Activated CD4-positive, alpha-beta T cell treated with anti-CD3 and anti-CD28 coated beads, Interleukin-2, Interleukin-6, amounts not matched to agents 100 ng/mL and 50 ng/mL, durations not matched to agents 16 hours and 8 hours (primary cell): ENCODE results near the gene CTU1.

Source experiments
- DNase-seq: peaks from one replicate; pipeline ENCODE4 v3.0.0-alpha.2; 2020

CTU1 gene

GRCh38 chr19:51102991-51103390, 5.2 kb downstream of the CTU1 start:
- no peak for DNase-seq

- DNase-seq, result no peak
These were observed 6.9 kb downstream of the CTU1 start for GRCh38 chr19:51101171-51101865.

GRCh38 chr19:51100601-51101000, 7.6 kb downstream of the CTU1 start:
- DNase-seq, result no peak

DNA sequence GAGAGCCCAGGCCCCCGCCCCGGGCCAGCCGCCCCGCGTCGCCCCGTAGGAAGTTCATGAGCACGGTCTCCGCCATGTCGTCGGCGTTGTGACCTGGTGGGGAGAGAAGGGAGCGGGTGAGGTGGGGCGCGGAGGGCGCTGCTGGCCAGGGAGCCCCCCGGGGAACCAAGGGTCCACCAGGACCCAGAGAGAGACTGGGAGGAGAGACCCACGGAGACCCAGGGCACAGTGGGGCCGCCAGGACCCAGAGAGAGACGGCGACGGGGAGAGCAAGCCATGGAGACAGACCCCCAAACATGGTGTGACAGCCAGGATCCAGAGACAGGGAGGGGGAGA, 9.2 kb downstream of the CTU1 start:
- no peak for DNase-seq

DNA sequence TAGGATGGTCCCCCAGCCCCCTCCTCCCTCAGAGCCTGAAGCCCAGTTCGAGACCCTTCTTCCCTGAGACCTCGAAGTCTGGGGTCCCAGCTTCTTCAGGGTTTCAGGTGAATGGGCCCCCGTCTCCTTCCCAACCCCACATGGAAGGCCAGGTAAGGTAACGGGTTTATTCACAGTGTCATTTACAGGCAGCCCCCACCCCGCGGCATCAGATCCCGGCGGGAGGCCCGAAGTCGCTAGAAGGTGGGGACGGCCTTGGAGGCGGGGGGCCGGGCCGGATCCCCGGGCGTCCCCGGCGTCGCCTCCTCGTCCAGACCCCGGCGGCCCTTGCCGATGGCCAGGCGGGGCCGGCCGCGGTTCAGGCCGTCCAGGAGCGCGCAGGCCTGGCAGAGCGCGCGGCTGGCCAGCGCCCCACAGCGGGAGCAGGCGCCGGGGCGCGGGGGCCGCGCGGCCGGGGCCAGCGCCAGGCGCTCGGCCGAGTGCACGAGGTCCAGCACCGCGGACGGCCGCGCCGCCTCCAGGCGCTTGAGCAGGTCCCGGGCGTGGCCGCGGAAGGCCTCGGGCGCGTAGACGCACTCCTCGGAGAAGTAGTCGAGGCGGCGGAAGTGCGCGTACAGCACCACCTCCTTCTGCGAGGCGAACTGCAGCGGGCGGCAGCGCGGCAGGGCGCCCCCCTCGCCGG, 9.7 kb downstream of the CTU1 start:
- DNase-seq, result peak; percentile 25

DNA sequence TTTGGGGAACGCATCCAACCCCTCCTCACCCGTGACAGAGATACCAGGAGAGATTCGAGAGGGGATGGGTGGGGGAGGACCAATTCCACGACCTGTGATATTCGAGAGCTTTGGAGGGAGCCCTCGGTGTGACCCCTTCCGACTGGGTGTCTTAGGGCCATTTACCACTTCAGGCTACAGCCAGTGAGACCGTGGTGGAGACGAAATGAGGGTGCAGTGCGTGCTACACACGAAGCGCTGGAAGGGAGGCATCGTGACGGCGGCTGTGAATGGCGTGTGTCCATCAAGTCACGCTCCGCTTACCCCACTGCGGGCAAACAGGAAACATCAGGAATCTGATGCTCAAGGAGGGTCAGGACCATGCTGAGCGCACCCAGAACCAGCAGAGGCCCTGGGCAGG, 10.4 kb downstream of the CTU1 start:
- no peak for DNase-seq

- peak; percentile 79 for DNase-seq
These were observed 11.0 kb downstream of the CTU1 start for GRCh38 chr19:51097166-51097738.

DNA sequence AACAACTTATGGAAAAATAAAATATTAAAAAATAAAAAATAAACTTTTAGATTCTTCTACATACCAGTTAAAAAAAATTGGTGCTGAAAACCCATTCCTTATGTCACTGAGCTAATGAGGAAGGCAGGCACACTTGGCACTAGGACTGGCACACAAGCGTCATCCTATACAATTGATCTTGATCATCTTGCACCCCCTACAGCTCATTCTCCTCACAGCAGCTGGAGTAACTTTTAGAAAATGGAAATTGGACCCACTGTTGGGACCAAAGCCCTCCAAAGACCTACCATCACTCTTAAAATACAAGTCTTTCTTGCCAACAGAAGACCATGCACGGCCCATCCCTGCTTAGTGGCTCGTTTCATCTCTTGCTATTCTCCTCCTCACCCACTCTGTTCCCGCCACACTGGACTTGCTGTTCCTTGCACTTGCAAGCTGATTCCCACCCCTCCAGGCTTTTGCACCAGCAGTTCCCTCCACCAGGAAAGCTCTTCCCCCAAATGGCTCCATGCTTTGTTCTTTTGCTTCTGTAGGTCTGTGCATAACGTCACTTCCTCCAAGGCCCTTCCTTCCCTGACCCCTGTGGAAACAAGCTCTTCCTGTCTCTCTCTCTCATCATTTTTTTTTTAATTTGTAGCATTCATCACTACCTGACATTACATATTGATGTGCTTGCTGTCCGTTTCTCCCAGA, 11.6 kb downstream of the CTU1 start:
- no peak for DNase-seq

GRCh38 chr19:51094696-51095279, 13.4 kb downstream of the CTU1 start:
- peak; percentile 36 for DNase-seq

GRCh38 chr19:51093510-51094345, 14.5 kb downstream of the CTU1 start:
- DNase-seq, result no peak

GRCh38 chr19:51093101-51093500, 15.1 kb downstream of the CTU1 start:
- no peak for DNase-seq

DNA sequence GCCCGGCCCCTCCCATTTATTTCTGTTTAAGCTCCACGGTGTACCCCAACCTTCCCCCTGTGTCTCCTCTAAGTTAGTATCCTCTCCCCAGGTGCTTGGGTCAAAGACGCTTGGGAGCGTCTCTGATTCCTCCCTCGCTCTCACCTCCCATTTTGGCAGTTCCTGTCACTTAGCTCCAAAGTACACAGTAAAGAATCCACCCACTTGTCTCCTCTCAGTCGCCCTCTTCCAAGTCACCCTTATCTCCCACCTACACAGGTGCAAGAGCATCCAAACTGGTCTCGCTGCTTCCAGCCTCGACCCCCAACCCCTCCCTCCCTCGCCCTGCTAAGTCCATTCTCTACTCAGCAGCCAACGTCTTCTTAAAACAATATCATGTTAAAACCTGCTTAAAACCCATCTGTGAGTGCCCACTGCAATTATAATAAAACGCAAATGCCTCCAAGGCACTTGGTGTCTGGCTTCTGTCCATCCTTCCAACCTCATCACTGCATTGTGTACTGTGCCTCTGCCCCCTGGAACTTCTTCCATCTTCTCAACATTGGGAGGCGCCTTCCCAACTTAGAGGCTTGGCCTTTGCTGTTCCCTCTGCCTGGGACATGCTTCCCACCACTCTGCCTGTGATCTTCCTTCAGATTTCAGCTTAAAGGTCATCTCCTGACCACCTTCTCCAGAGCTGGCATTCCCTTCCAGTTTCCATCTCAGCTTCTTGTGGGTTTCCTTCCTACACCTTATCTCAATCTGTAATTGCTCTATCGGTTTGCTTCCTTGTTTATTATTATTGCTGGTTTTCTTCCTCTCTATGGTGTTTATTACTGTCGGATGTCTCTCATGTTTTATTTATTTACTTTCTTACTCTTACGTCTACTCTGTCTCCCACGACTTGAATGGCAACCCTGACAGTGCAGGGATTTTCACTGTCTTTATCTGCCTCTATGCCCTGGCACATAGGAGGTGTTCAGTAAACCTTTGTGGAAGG, 16.0 kb downstream of the CTU1 start:
- DNase-seq, result no peak

- DNase-seq, result no peak
These were observed 17.1 kb downstream of the CTU1 start for GRCh38 chr19:51091126-51091525.

- DNase-seq, result no peak
These were observed 17.7 kb downstream of the CTU1 start for GRCh38 chr19:51090471-51090870.

DNA sequence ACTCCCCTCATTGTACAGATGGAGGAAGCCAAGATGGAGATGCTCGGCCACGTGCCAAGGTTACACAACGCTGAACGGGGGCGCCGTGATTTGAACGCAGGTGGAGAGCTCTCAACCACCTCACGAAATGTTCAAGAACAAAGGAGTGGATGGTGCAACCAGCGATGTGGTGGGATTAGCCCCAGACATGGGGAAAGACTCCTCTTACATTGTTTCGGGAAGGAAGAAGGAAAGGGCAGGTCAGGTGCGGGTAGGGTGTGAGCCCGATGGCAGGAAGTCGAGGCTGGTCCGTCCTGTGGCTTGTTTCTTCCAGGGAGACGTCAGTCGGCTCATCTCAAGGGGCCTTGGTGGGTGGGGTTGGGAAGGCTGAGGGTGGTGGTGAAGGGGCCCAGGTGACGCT, 18.4 kb downstream of the CTU1 start:
- DNase-seq, result no peak

- no peak for DNase-seq
These were observed 21.9 kb downstream of the CTU1 start for GRCh38 chr19:51086153-51086850.

- no peak for DNase-seq
These were observed 23.7 kb downstream of the CTU1 start for GRCh38 chr19:51084505-51084904.

GRCh38 chr19:51083783-51084182, 24.4 kb downstream of the CTU1 start:
- DNase-seq, result no peak

- DNase-seq, result no peak
These were observed 25.0 kb downstream of the CTU1 start for GRCh38 chr19:51083181-51083580.

GRCh38 chr19:51082611-51083010, 25.6 kb downstream of the CTU1 start, which contains the start of gene KLK14:
Gene KLK14 (minus strand): TSS chr19:51082887. CDS start chr19:51082614, 273 bp downstream.
- no peak for DNase-seq

DNA sequence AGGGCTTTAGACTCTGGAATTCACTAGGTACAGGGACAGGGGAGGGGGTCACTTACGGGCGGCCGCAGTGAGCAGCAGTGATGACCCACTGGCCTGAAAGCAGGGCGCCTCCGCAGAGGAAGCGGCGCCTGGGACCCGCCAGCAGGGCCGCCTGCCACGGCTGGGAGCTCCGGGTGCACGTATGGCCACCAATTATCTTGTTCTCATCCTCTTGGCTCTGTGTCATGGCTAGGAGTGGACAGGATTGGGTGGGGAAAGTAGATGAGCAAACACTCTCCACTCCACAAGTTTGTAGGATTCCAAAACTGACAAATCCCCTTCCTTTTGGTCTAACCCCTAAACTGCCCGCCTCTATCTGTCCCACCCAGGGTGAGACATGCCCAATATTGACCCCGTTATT, 26.7 kb downstream of the CTU1 start:
- no peak for DNase-seq
